ENCODE results near the gene MTHFS.
"Not testable (repeated sequence)": the region's sequence is repeated elsewhere in the genome, so short reads cannot be mapped to it uniquely, and the experiment has no call there.

DNA sequence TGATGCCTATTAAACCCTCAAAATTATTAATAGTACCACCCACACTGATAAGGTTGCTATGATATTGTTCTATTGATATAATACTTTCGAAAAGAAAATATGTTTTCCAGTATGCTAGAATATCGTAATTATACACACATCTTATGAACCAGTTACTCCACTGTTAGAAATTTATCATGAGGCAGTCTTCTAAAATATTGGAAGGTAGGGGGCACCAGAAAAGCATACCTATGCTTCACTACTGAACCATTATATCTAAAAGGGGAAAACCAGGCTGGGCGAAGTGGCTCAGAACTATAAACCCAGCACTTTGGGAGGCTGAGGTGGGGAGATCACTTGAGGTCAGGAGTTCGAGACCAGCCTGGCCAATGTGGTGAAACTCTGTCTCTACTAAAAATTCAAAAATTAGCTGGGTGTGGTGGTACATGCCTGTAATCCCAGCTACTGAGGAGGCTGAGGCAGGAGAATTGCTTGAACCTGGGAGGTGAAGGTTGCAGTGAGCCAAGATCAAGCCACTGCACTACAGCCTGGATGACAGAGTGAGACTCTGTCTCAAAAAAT lies 4.1 kb upstream of the MTHFS start:
- TF ChIP-seq, protein P1, sequence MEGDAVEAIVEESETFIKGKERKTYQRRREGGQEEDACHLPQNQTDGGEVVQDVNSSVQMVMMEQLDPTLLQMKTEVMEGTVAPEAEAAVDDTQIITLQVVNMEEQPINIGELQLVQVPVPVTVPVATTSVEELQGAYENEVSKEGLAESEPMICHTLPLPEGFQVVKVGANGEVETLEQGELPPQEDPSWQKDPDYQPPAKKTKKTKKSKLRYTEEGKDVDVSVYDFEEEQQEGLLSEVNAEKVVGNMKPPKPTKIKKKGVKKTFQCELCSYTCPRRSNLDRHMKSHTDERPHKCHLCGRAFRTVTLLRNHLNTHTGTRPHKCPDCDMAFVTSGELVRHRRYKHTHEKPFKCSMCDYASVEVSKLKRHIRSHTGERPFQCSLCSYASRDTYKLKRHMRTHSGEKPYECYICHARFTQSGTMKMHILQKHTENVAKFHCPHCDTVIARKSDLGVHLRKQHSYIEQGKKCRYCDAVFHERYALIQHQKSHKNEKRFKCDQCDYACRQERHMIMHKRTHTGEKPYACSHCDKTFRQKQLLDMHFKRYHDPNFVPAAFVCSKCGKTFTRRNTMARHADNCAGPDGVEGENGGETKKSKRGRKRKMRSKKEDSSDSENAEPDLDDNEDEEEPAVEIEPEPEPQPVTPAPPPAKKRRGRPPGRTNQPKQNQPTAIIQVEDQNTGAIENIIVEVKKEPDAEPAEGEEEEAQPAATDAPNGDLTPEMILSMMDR (IDR thresholded peaks at IDR 0.05): not testable (repeated sequence)
- not testable (repeated sequence) for TF ChIP-seq EP300, POLR2A, POLR2AphosphoS5 (IDR thresholded peaks at IDR 0.05)
